HEK293 (cell line): ENCODE results near the gene PHF21A.

Experiments
- ZNF707 ChIP-seq: fragments of 450-650 bp; formaldehyde crosslinking; IDR thresholded peaks from 2 replicates; pipeline ENCODE4 v1.5.1; 2016; ENCODE audit warnings: missing biosample characterization, missing genetic modification characterization
- TF ChIP-seq, protein P1 (sequence below): fragments of 450-650 bp; formaldehyde crosslinking; IDR thresholded peaks from 2 replicates; pipeline ENCODE4 v1.5.1; 2016; ENCODE audit warnings: missing biosample characterization, missing genetic modification characterization

- TF ChIP-seq ZNF707 (tag by site-specific recombination): no peak
- TF ChIP-seq, protein P1, sequence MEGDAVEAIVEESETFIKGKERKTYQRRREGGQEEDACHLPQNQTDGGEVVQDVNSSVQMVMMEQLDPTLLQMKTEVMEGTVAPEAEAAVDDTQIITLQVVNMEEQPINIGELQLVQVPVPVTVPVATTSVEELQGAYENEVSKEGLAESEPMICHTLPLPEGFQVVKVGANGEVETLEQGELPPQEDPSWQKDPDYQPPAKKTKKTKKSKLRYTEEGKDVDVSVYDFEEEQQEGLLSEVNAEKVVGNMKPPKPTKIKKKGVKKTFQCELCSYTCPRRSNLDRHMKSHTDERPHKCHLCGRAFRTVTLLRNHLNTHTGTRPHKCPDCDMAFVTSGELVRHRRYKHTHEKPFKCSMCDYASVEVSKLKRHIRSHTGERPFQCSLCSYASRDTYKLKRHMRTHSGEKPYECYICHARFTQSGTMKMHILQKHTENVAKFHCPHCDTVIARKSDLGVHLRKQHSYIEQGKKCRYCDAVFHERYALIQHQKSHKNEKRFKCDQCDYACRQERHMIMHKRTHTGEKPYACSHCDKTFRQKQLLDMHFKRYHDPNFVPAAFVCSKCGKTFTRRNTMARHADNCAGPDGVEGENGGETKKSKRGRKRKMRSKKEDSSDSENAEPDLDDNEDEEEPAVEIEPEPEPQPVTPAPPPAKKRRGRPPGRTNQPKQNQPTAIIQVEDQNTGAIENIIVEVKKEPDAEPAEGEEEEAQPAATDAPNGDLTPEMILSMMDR (tag by site-specific recombination): no peak
These were observed 175.8 kb downstream of the PHF21A start for GRCh38 chr11:45945397-45945999.
